Stimulated activated CD4-positive, alpha-beta T cell treated with anti-CD3 and anti-CD28 coated beads, Interleukin-4, amount 100 ng/mL, for 48 hours (primary cell): ENCODE data around the gene FHIT.
A peak's percentile ranks its signal among the peaks of the same experiment; 100 is the strongest.
"Not testable (repeated sequence)": the region's sequence is repeated elsewhere in the genome, so short reads cannot be mapped to it uniquely, and the experiment has no call there.

Source experiments
- DNase-seq, 2 donors: peaks; one replicate each; pipeline ENCODE4 v3.0.0-alpha.2; 2020; ENCODE audit warnings: low read depth in 2 of 2

The FHIT gene

GRCh38 chr3:59946401-59946800, 1304.9 kb downstream of the FHIT start:
- no peak for DNase-seq

- no peak for DNase-seq
Observed at GRCh38 chr3:59940718-59941117, 1310.5 kb downstream of the FHIT start.

GRCh38 chr3:59939826-59940426, 1311.3 kb downstream of the FHIT start:
- DNase-seq: no peak

- DNase-seq: no peak
Observed at GRCh38 chr3:59938828-59939227, 1312.4 kb downstream of the FHIT start.

GRCh38 chr3:59937201-59937600, 1314.1 kb downstream of the FHIT start:
- DNase-seq: no peak

GRCh38 chr3:59936472-59936871, 1314.8 kb downstream of the FHIT start:
- no peak for DNase-seq

GRCh38 chr3:59935025-59935424, 1316.2 kb downstream of the FHIT start:
- DNase-seq: peak in 1 of 2 donors; percentile 5

GRCh38 chr3:59934560-59934959, 1316.7 kb downstream of the FHIT start:
- not testable (repeated sequence) for DNase-seq

GRCh38 chr3:59930170-59930569, 1321.1 kb downstream of the FHIT start:
- no peak for DNase-seq

- no peak for DNase-seq
Observed at GRCh38 chr3:59927056-59927455, 1324.2 kb downstream of the FHIT start.

- DNase-seq: no peak
Observed at GRCh38 chr3:59925946-59926345, 1325.3 kb downstream of the FHIT start.

GRCh38 chr3:59922192-59922591, 1329.1 kb downstream of the FHIT start:
- DNase-seq: no peak

GRCh38 chr3:59920822-59921221, 1330.4 kb downstream of the FHIT start:
- no peak for DNase-seq

GRCh38 chr3:59919586-59919985, 1331.7 kb downstream of the FHIT start:
- DNase-seq: no peak

GRCh38 chr3:59914251-59914650, 1337.0 kb downstream of the FHIT start:
- no peak for DNase-seq

GRCh38 chr3:59913645-59914044, 1337.6 kb downstream of the FHIT start:
- DNase-seq: no peak

GRCh38 chr3:59908701-59909100, 1342.6 kb downstream of the FHIT start:
- no peak for DNase-seq

- DNase-seq: no peak
Observed at GRCh38 chr3:59908280-59908679, 1343.0 kb downstream of the FHIT start.

- DNase-seq: no peak
Observed at GRCh38 chr3:59904296-59904695, 1347.0 kb downstream of the FHIT start.

- DNase-seq: no peak
Observed at GRCh38 chr3:59899061-59899460, 1352.2 kb downstream of the FHIT start.

GRCh38 chr3:59895972-59896371, 1355.3 kb downstream of the FHIT start:
- no peak for DNase-seq

GRCh38 chr3:59894425-59895121, 1356.7 kb downstream of the FHIT start:
- DNase-seq: no peak

GRCh38 chr3:59890639-59891038, 1360.6 kb downstream of the FHIT start:
- no peak for DNase-seq

- DNase-seq: no peak
Observed at GRCh38 chr3:59886790-59887189, 1364.5 kb downstream of the FHIT start.
